ENCODE measurements around the gene SLC9C1.

Gene SLC9C1

DNA sequence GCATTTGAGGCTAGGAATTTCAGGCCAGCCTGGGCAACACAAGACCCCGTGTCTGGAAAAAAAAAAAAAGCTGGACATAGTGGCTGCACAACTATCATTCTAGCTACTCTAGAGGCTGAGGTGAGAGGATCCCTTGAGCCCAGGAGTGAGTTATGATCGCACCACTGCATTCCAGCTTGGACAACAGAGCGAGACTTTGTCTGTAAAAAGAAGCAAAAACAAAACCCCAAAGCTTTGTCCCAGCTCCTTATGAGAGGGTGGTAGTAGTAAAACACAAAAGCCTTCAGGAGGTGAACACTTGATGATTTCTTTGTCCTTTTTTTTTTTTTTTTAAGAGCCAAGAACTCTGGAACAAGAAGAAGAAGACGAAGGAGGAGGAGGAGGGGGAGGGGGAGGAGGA is 37.8 kb upstream of the SLC9C1 start:
- no peak overlapping the region for H3K4me3 ChIP-seq (ENCODE audit: low read depth, low read length)
- peaks cover 23% of the 10 kb centered on the region for H3K4me1 ChIP-seq (ENCODE audit: control insufficient read depth, insufficient read depth, low read length)
- H3K27me3 ChIP-seq (ENCODE audit: control insufficient read depth, insufficient read depth, low read length): no peaks in the 10 kb centered on the region
- no peaks in the 10 kb centered on the region for H3K9me3 ChIP-seq (ENCODE audit: control insufficient read depth, insufficient read depth, low read length)
- H3K36me3 ChIP-seq (ENCODE audit: control insufficient read depth, insufficient read depth, low read length): peaks cover 14% of the 10 kb centered on the region
- H3K9ac ChIP-seq (ENCODE audit: low read depth, low read length): no peak overlapping the region
- no peak overlapping the region for H3K27ac ChIP-seq (ENCODE audit: low read depth, low read length)

DNA sequence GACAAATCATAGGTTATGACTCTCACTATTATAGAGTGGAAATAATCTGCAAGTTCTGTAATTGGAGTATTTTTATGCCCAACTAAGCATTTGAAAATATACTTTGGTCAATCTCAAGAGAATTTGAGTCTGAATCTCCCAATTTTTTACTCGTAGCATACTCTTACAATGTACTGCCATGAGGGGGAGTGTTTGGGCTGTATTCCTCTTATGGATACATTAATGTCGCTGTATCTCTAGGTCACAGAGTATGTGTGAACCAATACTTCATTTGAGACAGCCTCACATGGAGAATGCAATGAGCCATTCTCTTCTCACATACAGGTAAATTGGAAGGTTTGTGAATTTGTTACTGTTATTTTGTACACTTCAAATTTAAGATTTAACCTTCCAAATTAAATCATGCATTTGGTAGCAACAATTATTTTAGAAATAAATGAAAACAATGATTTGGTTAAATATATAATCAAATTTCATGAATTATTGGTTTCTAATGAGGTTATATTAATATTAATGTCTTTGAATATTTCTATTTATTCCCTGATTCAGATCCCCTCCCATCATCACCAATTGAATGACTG is 33.4 kb upstream of the SLC9C1 start:
- no peak overlapping the region for H3K4me3 ChIP-seq (ENCODE audit: low read depth, low read length)
- no peaks in the 10 kb centered on the region for H3K9me3 ChIP-seq (ENCODE audit: control insufficient read depth, insufficient read depth, low read length)
- H3K27ac ChIP-seq (ENCODE audit: low read depth, low read length): no peak overlapping the region
- H3K9ac ChIP-seq (ENCODE audit: low read depth, low read length): no peak overlapping the region
- no peaks in the 10 kb centered on the region for H3K27me3 ChIP-seq (ENCODE audit: control insufficient read depth, insufficient read depth, low read length)
- H3K36me3 ChIP-seq (ENCODE audit: control insufficient read depth, insufficient read depth, low read length): no peaks in the 10 kb centered on the region
- H3K4me1 ChIP-seq (ENCODE audit: control insufficient read depth, insufficient read depth, low read length): peaks cover 17% of the 10 kb centered on the region

DNA sequence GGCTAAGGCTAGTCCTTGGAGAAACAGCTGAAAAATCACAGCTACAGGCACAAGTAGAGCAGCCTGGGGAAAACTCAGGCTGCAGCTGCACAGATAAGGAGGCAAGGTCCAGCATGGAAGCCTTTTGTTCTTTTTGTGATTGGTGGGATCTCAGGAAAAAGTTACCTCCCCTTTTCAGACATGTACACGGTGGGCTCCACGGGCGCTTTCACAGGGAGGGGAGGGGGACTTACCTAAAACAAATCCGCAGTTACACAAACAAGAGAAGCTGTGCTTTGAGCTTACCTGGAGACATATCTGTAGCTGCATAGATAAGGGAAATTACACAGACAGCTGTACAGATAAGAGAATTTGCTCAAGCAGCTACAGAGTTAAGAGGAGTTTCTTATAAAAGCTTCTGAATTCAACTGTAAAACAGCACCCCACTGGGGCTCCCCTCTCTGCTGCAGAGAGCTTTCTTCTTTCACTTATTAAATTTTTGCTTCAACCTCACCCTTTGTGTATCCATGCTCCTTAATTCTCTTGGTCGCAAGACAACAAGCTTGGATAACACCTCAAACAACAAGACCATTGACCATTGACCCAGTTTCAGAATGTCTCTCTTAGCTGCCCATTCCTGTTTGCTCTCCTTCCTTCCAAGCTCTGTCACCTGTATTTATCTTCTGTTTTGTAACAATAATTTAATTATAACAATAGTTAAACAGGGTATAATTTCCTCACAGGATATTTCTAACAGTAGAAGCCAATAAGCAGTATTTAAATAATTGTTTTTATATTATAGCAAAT is 28.0 kb upstream of the SLC9C1 start:
- Histone ChIP-seq H3K36me3 (ENCODE audit: control insufficient read depth, insufficient read depth, low read length) (no peaks in the 10 kb centered on the region), H3K9me3 (ENCODE audit: control insufficient read depth, insufficient read depth, low read length) (peaks cover 3% of the 10 kb centered on the region), H3K4me3 (ENCODE audit: low read depth, low read length) (peak overlapping the region; percentile 13; the same call in 1 of the 2 replicates), H3K9ac (ENCODE audit: low read depth, low read length) (no peak overlapping the region; the same call in 1 of the 2 replicates), H3K27me3 (ENCODE audit: control insufficient read depth, insufficient read depth, low read length) (no peaks in the 10 kb centered on the region), H3K4me1 (ENCODE audit: control insufficient read depth, insufficient read depth, low read length) (peaks cover 46% of the 10 kb centered on the region), H3K27ac (ENCODE audit: low read depth, low read length) (peak overlapping the region; percentile 52)

DNA sequence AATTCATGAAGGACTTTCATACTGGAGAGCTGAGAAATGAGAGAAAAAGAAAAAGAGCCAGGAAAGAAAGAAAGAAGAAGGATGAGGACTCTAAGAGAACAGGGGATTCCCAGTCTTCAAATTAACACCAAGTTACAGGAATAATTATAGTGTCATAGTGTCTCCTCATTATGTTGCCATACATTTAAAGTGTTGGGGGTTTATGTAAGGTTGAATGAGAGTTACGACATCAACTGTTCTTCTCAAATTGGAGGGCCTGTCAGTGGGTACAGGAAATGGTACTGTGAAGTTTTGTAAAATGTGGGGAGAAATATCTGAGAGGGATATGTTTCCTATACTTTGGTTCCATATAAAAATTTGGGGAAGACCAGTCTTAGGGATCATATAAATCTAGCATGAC is 26.7 kb upstream of the SLC9C1 start:
- Histone ChIP-seq H3K27ac (ENCODE audit: low read depth, low read length) (no peak overlapping the region), H3K4me1 (ENCODE audit: control insufficient read depth, insufficient read depth, low read length) (peaks cover 37% of the 10 kb centered on the region), H3K27me3 (ENCODE audit: control insufficient read depth, insufficient read depth, low read length) (no peaks in the 10 kb centered on the region), H3K36me3 (ENCODE audit: control insufficient read depth, insufficient read depth, low read length) (no peaks in the 10 kb centered on the region), H3K4me3 (ENCODE audit: low read depth, low read length) (no peak overlapping the region), H3K9me3 (ENCODE audit: control insufficient read depth, insufficient read depth, low read length) (peaks cover 16% of the 10 kb centered on the region), H3K9ac (ENCODE audit: low read depth, low read length) (no peak overlapping the region)

DNA sequence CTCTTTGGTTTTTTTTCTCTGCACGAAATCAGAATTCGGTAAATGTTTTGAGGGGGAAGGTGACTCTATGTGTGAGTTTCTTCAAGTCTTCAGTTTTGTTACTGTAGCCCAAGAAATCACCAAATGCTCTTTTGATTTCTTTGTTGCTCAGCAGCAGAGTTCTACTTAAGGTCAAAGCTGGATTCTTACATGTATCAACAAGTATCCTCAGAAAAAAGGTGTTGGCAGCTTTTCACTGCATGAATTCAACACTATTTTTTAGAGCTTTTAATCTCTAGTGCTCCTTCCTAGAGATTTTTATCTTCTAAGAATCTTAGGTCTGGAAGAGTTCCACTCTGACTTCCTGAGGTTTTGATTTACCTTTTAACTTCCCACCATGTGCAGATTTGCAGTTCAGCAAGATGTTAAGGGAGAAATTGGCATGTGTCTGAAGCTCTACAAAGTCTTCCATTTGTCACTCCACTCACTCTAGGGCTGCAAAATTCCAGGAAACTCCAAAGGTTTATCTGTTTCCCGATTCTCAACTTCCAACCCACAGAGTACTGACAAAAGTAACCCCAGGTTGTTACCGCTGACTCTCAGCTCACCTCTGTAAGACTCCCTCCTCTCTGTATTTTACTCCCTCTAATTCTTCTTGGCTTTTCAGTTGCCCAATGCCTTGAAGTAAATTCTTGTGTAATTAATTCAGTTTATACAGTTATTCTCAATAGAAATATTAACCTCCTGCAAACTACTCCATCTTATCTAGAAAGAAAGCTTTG is 25.7 kb upstream of the SLC9C1 start:
- Histone ChIP-seq H3K4me1 (ENCODE audit: control insufficient read depth, insufficient read depth, low read length) (peaks cover 39% of the 10 kb centered on the region), H3K9ac (ENCODE audit: low read depth, low read length) (no peak overlapping the region), H3K27me3 (ENCODE audit: control insufficient read depth, insufficient read depth, low read length) (no peaks in the 10 kb centered on the region), H3K27ac (ENCODE audit: low read depth, low read length) (no peak overlapping the region), H3K36me3 (ENCODE audit: control insufficient read depth, insufficient read depth, low read length) (no peaks in the 10 kb centered on the region), H3K9me3 (ENCODE audit: control insufficient read depth, insufficient read depth, low read length) (peaks cover 20% of the 10 kb centered on the region), H3K4me3 (ENCODE audit: low read depth, low read length) (no peak overlapping the region)

DNA sequence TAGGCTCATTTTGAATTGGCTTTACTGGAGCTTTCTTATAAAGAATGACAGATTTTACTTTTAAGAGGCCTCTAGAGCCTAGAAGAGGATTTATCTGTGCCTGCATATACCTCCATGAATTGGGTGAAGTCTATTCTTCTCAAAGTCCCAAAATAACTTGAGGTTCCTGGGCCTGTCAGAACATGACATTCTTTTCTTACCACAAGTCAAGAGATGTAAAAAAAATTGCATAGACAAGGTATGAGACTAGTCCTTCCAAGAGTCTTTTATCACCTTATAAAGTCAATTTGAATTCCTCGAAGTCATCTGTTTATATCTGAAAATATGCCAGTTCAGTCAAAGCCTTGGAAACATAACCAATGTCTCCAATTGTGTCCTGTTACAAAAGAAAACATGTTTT is 21.8 kb upstream of the SLC9C1 start:
- H3K4me1 ChIP-seq (ENCODE audit: control insufficient read depth, insufficient read depth, low read length): peaks cover 23% of the 10 kb centered on the region
- H3K27ac ChIP-seq (ENCODE audit: low read depth, low read length): no peak overlapping the region
- H3K9ac ChIP-seq (ENCODE audit: low read depth, low read length): no peak overlapping the region
- H3K9me3 ChIP-seq (ENCODE audit: control insufficient read depth, insufficient read depth, low read length): peaks cover 20% of the 10 kb centered on the region
- H3K27me3 ChIP-seq (ENCODE audit: control insufficient read depth, insufficient read depth, low read length): no peaks in the 10 kb centered on the region
- H3K4me3 ChIP-seq (ENCODE audit: low read depth, low read length): no peak overlapping the region
- H3K36me3 ChIP-seq (ENCODE audit: control insufficient read depth, insufficient read depth, low read length): no peaks in the 10 kb centered on the region

DNA sequence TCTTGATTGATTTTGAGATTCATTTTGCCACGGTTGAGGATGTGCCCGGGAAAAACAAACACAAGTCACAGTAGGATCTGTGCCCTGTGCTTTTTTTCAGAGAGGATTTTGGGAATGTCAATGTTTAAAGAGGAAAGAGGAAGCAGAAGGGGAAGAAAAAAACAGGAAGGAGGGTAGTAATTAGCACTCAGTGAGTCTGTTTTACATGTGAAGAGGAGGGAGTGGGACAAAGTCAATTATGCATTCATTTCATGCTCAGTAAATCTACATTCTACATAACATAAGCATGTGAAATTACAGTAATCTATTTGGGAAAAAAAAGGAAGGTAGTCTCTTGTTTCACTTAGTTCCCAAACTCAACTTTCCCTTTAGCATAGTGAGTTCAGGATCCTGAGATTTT is 20.6 kb upstream of the SLC9C1 start:
- peak overlapping the region; percentile 82 for H3K27ac ChIP-seq (ENCODE audit: low read depth, low read length)
- H3K9ac ChIP-seq (ENCODE audit: low read depth, low read length): no peak overlapping the region

DNA sequence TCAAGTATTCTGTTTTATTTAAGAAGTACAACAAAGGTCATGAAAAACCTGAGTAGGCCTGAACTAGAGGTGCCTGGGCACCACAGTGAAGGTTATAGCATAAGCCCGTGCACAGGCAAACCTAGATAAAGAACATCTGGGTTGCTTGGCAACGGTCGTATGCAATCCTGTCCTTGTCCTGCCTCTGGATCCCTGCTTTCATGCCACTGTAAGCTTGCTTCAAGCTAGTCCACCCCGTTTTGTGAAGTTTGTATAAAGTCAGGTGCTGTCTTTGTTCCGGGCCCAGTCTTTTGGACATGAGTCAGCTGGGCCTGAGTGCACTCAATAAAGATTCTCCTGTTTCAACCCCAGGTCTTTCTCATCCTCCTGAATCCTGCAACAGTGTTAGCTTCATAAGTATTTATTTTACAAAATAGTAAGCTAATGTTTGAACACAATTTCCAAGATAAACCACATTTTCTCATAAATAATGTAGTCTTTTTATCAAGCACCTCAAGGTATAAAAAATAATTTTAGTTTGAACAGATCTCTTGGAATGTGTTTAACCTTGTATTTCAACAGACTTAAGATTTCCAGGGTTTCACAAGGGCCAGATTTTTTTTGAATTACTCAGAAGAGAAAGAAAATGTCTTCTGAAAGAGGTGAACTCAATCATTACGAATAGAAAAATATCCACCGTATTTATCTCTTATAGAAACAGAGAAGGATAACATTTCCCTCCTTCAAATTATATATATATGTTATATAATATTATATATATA is 14.3 kb upstream of the SLC9C1 start:
- no peak overlapping the region for H3K9ac ChIP-seq (ENCODE audit: low read depth, low read length)
- H3K36me3 ChIP-seq (ENCODE audit: control insufficient read depth, insufficient read depth, low read length): no peaks in the 10 kb centered on the region

More for the DNA sequence above, 20.6 kb upstream of the SLC9C1 start:
- H3K9me3 ChIP-seq (ENCODE audit: control insufficient read depth, insufficient read depth, low read length): peaks cover 20% of the 10 kb centered on the region
- peaks cover 15% of the 10 kb centered on the region for H3K4me1 ChIP-seq (ENCODE audit: control insufficient read depth, insufficient read depth, low read length)
- no peaks in the 10 kb centered on the region for H3K27me3 ChIP-seq (ENCODE audit: control insufficient read depth, insufficient read depth, low read length)
- no peaks in the 10 kb centered on the region for H3K36me3 ChIP-seq (ENCODE audit: control insufficient read depth, insufficient read depth, low read length)
- no peak overlapping the region; the same call in 1 of the 2 replicates for H3K4me3 ChIP-seq (ENCODE audit: low read depth, low read length)

DNA sequence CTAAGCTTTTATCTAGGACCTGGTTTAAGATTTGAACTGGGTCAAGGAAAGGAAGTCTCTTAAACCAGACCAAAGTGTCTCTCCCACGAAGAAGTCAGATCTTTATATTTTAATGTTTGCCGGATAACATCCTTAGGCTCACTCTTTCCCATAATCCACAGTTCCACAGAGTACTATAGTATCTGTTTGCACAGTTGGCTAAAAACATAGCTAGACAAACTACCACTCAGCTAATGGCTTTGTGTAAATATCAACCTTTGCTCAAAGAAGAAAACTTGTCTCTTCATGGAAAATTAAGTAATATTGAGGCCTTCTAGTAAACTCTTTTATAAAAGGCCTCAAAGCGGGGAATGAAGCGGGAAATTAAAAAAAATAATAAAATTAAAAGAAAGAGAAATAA is 13.5 kb upstream of the SLC9C1 start:
- Histone ChIP-seq H3K9me3 (ENCODE audit: control insufficient read depth, insufficient read depth, low read length) (no peaks in the 10 kb centered on the region), H3K27me3 (ENCODE audit: control insufficient read depth, insufficient read depth, low read length) (no peaks in the 10 kb centered on the region), H3K36me3 (ENCODE audit: control insufficient read depth, insufficient read depth, low read length) (no peaks in the 10 kb centered on the region), H3K9ac (ENCODE audit: low read depth, low read length) (no peak overlapping the region), H3K4me1 (ENCODE audit: control insufficient read depth, insufficient read depth, low read length) (peaks cover 36% of the 10 kb centered on the region), H3K27ac (ENCODE audit: low read depth, low read length) (no peak overlapping the region), H3K4me3 (ENCODE audit: low read depth, low read length) (no peak overlapping the region)

More for the DNA sequence above, 14.3 kb upstream of the SLC9C1 start:
- H3K4me3 ChIP-seq (ENCODE audit: low read depth, low read length): no peak overlapping the region
- no peaks in the 10 kb centered on the region for H3K27me3 ChIP-seq (ENCODE audit: control insufficient read depth, insufficient read depth, low read length)
- H3K9me3 ChIP-seq (ENCODE audit: control insufficient read depth, insufficient read depth, low read length): no peaks in the 10 kb centered on the region
- H3K27ac ChIP-seq (ENCODE audit: low read depth, low read length): no peak overlapping the region
- H3K4me1 ChIP-seq (ENCODE audit: control insufficient read depth, insufficient read depth, low read length): peaks cover 31% of the 10 kb centered on the region

DNA sequence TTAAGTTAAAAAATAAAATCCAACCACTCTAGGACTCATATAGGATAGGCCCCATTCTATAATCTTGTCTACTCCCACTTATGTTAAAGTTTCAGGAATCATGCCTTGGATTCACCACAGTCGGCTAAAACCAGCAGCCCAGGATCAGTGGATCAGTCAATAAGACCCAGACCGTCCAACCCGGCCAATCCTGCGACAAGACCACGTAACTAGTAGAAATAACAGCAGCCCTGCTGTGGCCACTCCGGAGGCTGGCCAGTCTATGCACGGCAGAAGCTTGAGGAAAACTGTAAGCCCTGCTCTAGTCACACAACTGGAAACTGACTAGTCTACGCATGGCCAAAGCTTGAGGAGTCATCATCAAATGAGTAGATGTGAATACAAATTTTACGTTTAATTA is 12.8 kb upstream of the SLC9C1 start:
- Histone ChIP-seq H3K9ac (ENCODE audit: low read depth, low read length) (no peak overlapping the region), H3K36me3 (ENCODE audit: control insufficient read depth, insufficient read depth, low read length) (no peaks in the 10 kb centered on the region), H3K4me1 (ENCODE audit: control insufficient read depth, insufficient read depth, low read length) (peaks cover 43% of the 10 kb centered on the region), H3K27me3 (ENCODE audit: control insufficient read depth, insufficient read depth, low read length) (no peaks in the 10 kb centered on the region), H3K4me3 (ENCODE audit: low read depth, low read length) (no peak overlapping the region), H3K27ac (ENCODE audit: low read depth, low read length) (no peak overlapping the region), H3K9me3 (ENCODE audit: control insufficient read depth, insufficient read depth, low read length) (no peaks in the 10 kb centered on the region)
